ENCODE data around the gene CD209.
A peak's percentile ranks its signal among the peaks of the same experiment; 100 is the strongest.
"Not testable (repeated sequence)": the region's sequence is repeated elsewhere in the genome, so short reads cannot be mapped to it uniquely, and the experiment has no call there.

CD209 gene

GRCh38 chr19:7759156-7759555 lies 11.8 kb upstream of the CD209 start:
- H3K9ac ChIP-seq = no peak overlapping the region
- no peak overlapping the region for H3K4me2 ChIP-seq
- H4K20me1 ChIP-seq = no peaks in the 10 kb centered on the region
- peaks cover 69% of the 10 kb centered on the region for H3K9me3 ChIP-seq
- H3K4me1 ChIP-seq = peaks cover 8% of the 10 kb centered on the region; the same call in 1 of the 2 replicates
- H3K4me3 ChIP-seq = no peak overlapping the region
- H3K27me3 ChIP-seq = no peaks in the 10 kb centered on the region
- H3K27ac ChIP-seq = no peak overlapping the region
- TF ChIP-seq Cebpa-rat (IDR thresholded peaks at IDR 0.05) = no peak
- H3K36me3 ChIP-seq = no peaks in the 10 kb centered on the region

GRCh38 chr19:7757358-7757757 lies 10.0 kb upstream of the CD209 start:
- Histone ChIP-seq H3K4me2 (no peak overlapping the region), H3K9ac (no peak overlapping the region), H3K36me3 (no peaks in the 10 kb centered on the region), H3K9me3 (peaks cover 69% of the 10 kb centered on the region), H3K27me3 (no peaks in the 10 kb centered on the region), H3K4me1 (no peaks in the 10 kb centered on the region), H3K27ac (no peak overlapping the region), H4K20me1 (no peaks in the 10 kb centered on the region), H3K4me3 (0 out of 2 replicates have a peak overlapping the region, but pooled peaks have one; percentile 1)
- TF ChIP-seq Cebpa-rat (IDR thresholded peaks at IDR 0.05) = no peak

GRCh38 chr19:7756258-7756657 lies 8.9 kb upstream of the CD209 start:
- H3K9ac ChIP-seq = no peak overlapping the region
- TF ChIP-seq Cebpa-rat (IDR thresholded peaks at IDR 0.05) = no peak

GRCh38 chr19:7751157-7751783 lies 3.9 kb upstream of the CD209 start:
- H3K9me3 ChIP-seq = peaks cover 21% of the 10 kb centered on the region
- TF ChIP-seq Cebpa-rat (IDR thresholded peaks at IDR 0.05) = no peak
- H4K20me1 ChIP-seq = no peaks in the 10 kb centered on the region
- no peaks in the 10 kb centered on the region for H3K36me3 ChIP-seq
- H3K4me3 ChIP-seq = no peak overlapping the region
- H3K4me2 ChIP-seq = peak overlapping the region; percentile 32
- peaks cover 17% of the 10 kb centered on the region for H3K4me1 ChIP-seq
- no peak overlapping the region for H3K27ac ChIP-seq
- H3K27me3 ChIP-seq = no peaks in the 10 kb centered on the region
- H3K9ac ChIP-seq = no peak overlapping the region

More at GRCh38 chr19:7756258-7756657, 8.9 kb upstream of the CD209 start:
- no peaks in the 10 kb centered on the region for H3K27me3 ChIP-seq
- no peak overlapping the region for H3K27ac ChIP-seq
- H3K4me2 ChIP-seq = no peak overlapping the region
- H3K36me3 ChIP-seq = no peaks in the 10 kb centered on the region
- H3K9me3 ChIP-seq = peaks cover 68% of the 10 kb centered on the region
- no peaks in the 10 kb centered on the region for H4K20me1 ChIP-seq
- H3K4me1 ChIP-seq = peaks cover 5% of the 10 kb centered on the region
- H3K4me3 ChIP-seq = no peak overlapping the region

- TF ChIP-seq Cebpa-rat (IDR thresholded peaks at IDR 0.05) = no peak
- H4K20me1 ChIP-seq = no peaks in the 10 kb centered on the region
- no peaks in the 10 kb centered on the region for H3K36me3 ChIP-seq
- no peak overlapping the region for H3K27ac ChIP-seq
- no peaks in the 10 kb centered on the region for H3K27me3 ChIP-seq
- H3K4me3 ChIP-seq = no peak overlapping the region
- H3K4me2 ChIP-seq = no peak overlapping the region
- H3K4me1 ChIP-seq = peaks cover 31% of the 10 kb centered on the region
- peaks cover 6% of the 10 kb centered on the region; the same call in 1 of the 2 replicates for H3K9me3 ChIP-seq
- H3K9ac ChIP-seq = no peak overlapping the region
Observed at GRCh38 chr19:7748756-7749155, 1.4 kb upstream of the CD209 start.

- no peaks in the 10 kb centered on the region for H3K27me3 ChIP-seq
- H3K9ac ChIP-seq = no peak overlapping the region
- no peaks in the 10 kb centered on the region for H3K36me3 ChIP-seq
- H4K20me1 ChIP-seq = no peaks in the 10 kb centered on the region
- peaks cover 6% of the 10 kb centered on the region; the same call in 1 of the 2 replicates for H3K9me3 ChIP-seq
- H3K4me2 ChIP-seq = no peak overlapping the region
- TF ChIP-seq Cebpa-rat (IDR thresholded peaks at IDR 0.05) = no peak
- H3K27ac ChIP-seq = no peak overlapping the region
- H3K4me3 ChIP-seq = no peak overlapping the region
- H3K4me1 ChIP-seq = peaks cover 37% of the 10 kb centered on the region
Observed at GRCh38 chr19:7748171-7748570, 837 bp upstream of the CD209 start.

- H3K4me1 ChIP-seq = peaks cover 41% of the 10 kb centered on the region
- not testable (repeated sequence) for H3K9ac ChIP-seq, H3K36me3 ChIP-seq, H3K4me3 ChIP-seq, H3K4me2 ChIP-seq, H3K9me3 ChIP-seq, H3K27me3 ChIP-seq, H4K20me1 ChIP-seq, H3K27ac ChIP-seq
Observed at GRCh38 chr19:7746306-7746705, 1.0 kb downstream of the CD209 start.

- no peaks in the 10 kb centered on the region for H3K36me3 ChIP-seq
- peak overlapping the region; percentile 45 for H3K4me2 ChIP-seq
- no peak overlapping the region for H3K4me3 ChIP-seq
- peaks cover 35% of the 10 kb centered on the region for H3K4me1 ChIP-seq
- TF ChIP-seq Cebpa-rat (IDR thresholded peaks at IDR 0.05) = no peak
- H3K9ac ChIP-seq = no peak overlapping the region
- no peak overlapping the region for H3K27ac ChIP-seq
- peaks cover 1% of the 10 kb centered on the region; the same call in 1 of the 2 replicates for H3K9me3 ChIP-seq
- no peaks in the 10 kb centered on the region for H3K27me3 ChIP-seq
- no peaks in the 10 kb centered on the region for H4K20me1 ChIP-seq
Observed at GRCh38 chr19:7744871-7745650, 2.3 kb downstream of the CD209 start.

- Histone ChIP-seq H3K36me3 (no peaks in the 10 kb centered on the region), H3K27me3 (no peaks in the 10 kb centered on the region), H3K4me2 (peak overlapping the region; percentile 45), H4K20me1 (no peaks in the 10 kb centered on the region), H3K9me3 (no peaks in the 10 kb centered on the region), H3K27ac (no peak overlapping the region), H3K9ac (no peak overlapping the region), H3K4me1 (peaks cover 42% of the 10 kb centered on the region), H3K4me3 (no peak overlapping the region)
- TF ChIP-seq Cebpa-rat (IDR thresholded peaks at IDR 0.05) = no peak
Observed at GRCh38 chr19:7744199-7744786, 3.0 kb downstream of the CD209 start.

- Histone ChIP-seq H3K36me3 (no peaks in the 10 kb centered on the region), H3K4me3 (no peak overlapping the region), H3K4me2 (peak overlapping the region; percentile 45), H3K27me3 (no peaks in the 10 kb centered on the region), H3K27ac (no peak overlapping the region), H3K9ac (no peak overlapping the region), H3K9me3 (no peaks in the 10 kb centered on the region), H4K20me1 (no peaks in the 10 kb centered on the region), H3K4me1 (peaks cover 47% of the 10 kb centered on the region)
- no peak for TF ChIP-seq Cebpa-rat (IDR thresholded peaks at IDR 0.05)
Observed at GRCh38 chr19:7743425-7743841, 3.9 kb downstream of the CD209 start.

Data from BLaER1 (cell line).